GM19035 (cell line): ENCODE measurements around the gene SNX5.
"Not testable (repeated sequence)": the region's sequence is repeated elsewhere in the genome, so short reads cannot be mapped to it uniquely, and the experiment has no call there.

Experiments
- ATAC-seq: cut with Tn5 transposase; IDR thresholded peaks from one replicate; pipeline ENCODE4 v1.9.1; 2021; ENCODE audit not compliant: unreplicated experiment

The SNX5 gene

GRCh38 chr20:17960927-17961586 is 7.5 kb downstream of the SNX5 start:
- no peak for ATAC-seq

DNA sequence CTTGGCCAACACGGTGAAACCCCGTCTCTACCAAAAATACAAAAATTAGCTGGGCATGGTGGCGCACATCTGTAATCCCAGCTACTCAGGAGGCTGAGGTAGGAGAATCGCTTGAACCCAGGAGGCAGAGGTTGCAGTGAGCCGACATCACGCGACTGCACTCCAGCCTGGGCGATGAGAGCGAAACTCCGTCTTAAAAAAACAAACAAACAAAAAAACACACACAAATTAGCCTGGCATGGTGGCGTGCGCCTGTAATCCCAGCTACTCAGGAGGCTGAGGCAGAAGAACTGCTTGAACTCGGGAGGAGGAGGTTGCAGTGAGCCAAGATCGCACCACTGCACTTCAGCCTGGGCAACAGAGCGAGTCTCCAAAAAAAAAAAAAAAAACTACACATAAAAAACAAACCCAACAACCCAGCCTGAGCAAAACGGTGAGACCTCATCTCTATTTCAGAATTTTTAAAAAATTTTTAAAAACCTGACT is 8.2 kb downstream of the SNX5 start:
- ATAC-seq = not testable (repeated sequence)

DNA sequence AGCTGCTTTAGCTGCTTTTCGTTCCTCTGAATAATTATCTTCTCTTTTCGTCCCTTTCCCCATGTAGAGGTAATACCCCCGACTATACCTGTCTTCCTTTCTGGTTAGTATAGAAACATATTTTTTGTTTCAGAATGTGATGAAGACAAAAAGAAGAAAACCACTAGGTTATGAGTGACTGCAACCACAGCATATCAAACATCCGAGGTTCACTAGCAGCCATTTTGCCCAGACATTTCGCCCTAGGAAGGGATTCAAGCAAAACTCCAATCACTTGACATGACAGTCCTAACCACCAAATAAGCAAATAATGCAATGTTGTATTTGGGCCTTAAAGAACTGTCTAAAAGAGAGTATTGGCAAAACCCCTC is 9.4 kb downstream of the SNX5 start:
- no peak for ATAC-seq

DNA sequence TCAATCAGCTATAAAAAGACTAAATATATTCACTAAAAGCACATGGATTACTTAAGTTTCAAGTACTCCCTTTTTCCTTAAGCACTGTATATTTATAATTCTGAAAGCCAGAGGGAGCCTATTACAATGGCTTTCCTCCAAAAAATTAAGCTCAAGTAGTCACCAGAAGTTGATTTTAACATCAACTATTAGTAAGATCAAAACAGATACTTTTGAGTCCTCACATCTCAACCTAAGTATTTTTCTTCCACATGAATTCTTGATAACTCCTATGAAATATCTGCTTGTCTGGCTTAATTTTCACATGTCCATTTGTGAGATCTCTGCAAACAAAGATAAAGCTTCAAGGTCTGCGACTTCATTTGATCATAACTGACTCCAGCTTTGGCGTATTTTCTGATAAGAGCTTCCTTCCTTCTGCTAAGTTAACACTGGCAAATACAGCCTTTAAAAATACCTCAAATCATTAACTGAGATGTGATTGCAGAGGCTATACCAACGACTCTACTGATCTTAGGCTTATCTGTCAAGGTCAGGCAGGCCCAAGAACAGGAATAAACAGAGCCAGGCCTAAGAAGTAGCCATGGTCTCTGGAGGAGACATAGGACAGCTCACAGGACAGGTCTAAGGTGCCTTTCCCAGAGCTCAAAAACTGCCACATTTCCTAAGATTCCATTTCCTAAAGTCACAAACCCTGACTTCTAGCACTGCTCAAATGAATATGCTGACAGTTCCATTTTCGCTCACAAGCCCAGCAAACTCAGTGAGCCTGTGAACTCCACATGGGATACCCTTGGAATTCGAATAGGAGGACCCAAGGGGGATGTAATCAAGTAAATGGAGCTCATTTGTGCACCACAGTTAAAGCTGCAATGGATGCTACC is 10.0 kb downstream of the SNX5 start:
- no peak for ATAC-seq

DNA sequence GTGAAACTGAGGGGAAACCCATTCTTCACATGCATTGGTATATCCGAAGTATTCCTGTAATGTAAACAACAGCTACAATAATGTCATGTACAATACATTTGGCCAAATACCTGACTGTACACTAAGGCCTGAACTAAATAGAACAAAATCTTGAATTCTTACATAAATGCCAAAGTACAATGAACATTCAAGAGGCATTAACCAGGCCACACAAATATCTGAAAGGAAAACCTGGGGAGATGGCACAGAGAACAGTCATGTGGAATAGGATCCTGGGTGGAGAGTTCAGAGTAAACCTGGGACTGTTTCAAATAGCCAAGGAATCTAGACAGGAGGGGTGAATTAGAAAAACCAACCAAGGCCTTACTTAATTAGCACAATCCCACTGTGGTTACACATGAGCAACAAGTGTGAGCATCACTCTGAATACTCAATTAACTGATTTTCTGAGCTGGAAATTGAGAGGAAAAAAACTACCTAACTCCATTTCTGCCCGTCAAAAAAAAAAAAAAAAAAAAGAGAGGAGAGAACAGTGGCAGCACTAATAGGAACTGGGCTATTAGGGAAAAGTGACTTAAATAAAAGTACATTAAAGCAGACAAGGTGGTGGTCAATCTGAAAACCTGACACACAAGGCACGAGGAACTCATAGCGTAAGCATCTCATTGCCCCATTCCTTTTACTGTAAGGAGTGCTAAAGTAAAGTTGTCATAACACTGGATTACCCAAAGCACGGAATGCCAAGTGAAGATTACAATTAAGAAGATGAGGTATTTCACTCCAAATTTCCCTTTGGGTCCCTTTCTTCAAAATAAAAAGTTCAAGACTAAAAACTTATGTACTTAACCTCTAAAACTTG is 10.9 kb downstream of the SNX5 start:
- ATAC-seq = no peak

- no peak for ATAC-seq
These were observed 12.4 kb downstream of the SNX5 start for GRCh38 chr20:17956099-17956685.

GRCh38 chr20:17955302-17955701 is 13.3 kb downstream of the SNX5 start:
- no peak for ATAC-seq

GRCh38 chr20:17953935-17954334 is 14.7 kb downstream of the SNX5 start:
- ATAC-seq = no peak

GRCh38 chr20:17952692-17953684 is 15.6 kb downstream of the SNX5 start:
- ATAC-seq = no peak

DNA sequence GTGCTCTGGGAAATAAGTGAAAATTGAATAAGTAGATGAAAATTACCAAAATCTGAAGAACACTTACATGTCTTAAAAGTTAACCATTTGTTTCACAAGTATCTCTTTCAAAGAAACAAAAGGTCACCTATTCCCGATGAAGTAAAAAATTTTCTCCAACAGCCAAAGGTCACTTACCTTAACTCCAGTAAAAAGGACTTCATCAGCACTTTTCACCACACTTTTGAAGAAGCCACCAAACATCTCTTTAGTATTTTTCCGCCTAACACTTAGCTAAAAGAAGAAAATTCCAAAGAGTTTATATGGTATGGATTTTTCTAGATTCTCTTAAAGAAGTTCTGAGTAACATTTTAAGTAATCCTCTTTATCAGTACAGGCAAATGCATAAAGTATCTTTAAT is 17.3 kb downstream of the SNX5 start:
- no peak for ATAC-seq

- ATAC-seq = no peak
These were observed 17.9 kb downstream of the SNX5 start for GRCh38 chr20:17950670-17951069.

- ATAC-seq = no peak
These were observed 18.7 kb downstream of the SNX5 start for GRCh38 chr20:17949899-17950298.

GRCh38 chr20:17948442-17948841 is 20.2 kb downstream of the SNX5 start:
- no peak for ATAC-seq

GRCh38 chr20:17947474-17947815 is 21.1 kb downstream of the SNX5 start:
- no peak for ATAC-seq

GRCh38 chr20:17946572-17947473 is 21.8 kb downstream of the SNX5 start:
- ATAC-seq = no peak

- no peak for ATAC-seq
These were observed 22.6 kb downstream of the SNX5 start for GRCh38 chr20:17946040-17946439.

DNA sequence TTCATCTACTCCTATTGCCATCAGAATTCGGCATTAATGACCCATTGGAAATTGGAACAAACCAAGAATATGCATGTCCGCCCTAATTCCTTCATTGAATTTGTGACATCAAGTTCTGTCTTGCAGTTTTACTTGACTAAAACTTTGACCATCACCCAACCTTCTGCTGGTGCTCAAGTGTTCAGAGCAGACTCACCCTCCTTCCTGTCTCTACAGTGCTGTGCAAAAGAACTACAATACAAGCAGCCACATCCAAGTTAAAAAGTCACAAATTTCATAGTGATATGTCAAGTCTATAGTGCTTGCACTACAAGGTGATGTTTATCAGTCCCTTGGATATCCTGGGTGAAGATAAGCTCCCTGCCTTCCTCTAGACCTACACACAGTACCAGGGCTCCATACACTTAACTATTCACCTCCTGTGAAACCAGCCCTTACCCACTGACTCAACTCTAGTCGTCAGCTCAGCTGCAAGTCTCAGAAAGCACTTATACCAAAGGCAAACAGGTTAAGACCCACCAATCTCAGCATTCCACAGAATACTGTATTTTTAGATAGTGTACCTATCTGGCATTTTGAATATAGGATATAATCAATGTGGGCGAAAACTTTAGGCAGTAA is 23.6 kb downstream of the SNX5 start:
- ATAC-seq = no peak

DNA sequence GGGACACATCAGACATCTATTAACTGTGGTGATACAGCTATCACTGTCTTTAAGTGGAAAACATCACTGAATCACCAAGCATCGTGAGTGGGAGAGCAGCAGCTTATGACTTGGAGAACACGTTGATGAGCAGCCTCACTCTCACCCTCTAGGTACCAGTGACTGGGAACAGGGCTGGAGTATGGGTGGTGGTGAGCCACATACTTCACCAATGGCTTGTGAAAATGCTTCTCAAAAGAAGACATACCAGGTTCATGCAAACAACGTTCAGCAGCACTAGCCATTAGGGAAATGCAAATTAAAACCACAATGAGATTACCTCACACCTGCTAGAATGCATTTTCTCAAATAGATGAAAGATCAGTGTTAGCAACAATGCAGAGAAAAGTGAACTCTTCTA is 25.3 kb downstream of the SNX5 start:
- ATAC-seq = peak; percentile 69

GRCh38 chr20:17941826-17942196 is 26.8 kb downstream of the SNX5 start:
- no peak for ATAC-seq
